ACC112 (cell line): Measurements from ENCODE around the gene SLC22A15.
"Not testable (repeated sequence)": the region's sequence is repeated elsewhere in the genome, so short reads cannot be mapped to it uniquely, and the experiment has no call there.

ENCODE experiments used
- H2AFZ ChIP-seq: fragments of 200-600 bp; sonication (generic); one replicate; pipeline ENCODE4 v1.6.0; 2017; ENCODE audit warnings: antibody characterized with exemption, low read length; ENCODE audit not compliant: unreplicated experiment
- H3K27ac ChIP-seq: fragments of 200-600 bp; sonication (generic); 2 replicates; pipeline ENCODE4 v1.5.1; 2014; ENCODE audit warnings: low read depth, mild to moderate bottlenecking, antibody characterized with exemption, low read length, moderate library complexity
- H3K27me3 ChIP-seq: fragments of 200-600 bp; sonication (generic); 2 replicates; pipeline ENCODE4 v1.6.1; 2014; ENCODE audit warnings: mild to moderate bottlenecking, antibody characterized with exemption, low read length, moderate library complexity, mixed read lengths; ENCODE audit not compliant: insufficient read depth
- H3K36me3 ChIP-seq: fragments of 200-600 bp; sonication (generic); 2 replicates; pipeline ENCODE4 v1.6.1; 2016; ENCODE audit warnings: mild to moderate bottlenecking, antibody characterized with exemption, low read length, moderate library complexity, mixed read lengths; ENCODE audit not compliant: insufficient read depth
- H3K4me1 ChIP-seq: fragments of 200-600 bp; sonication (generic); one replicate; pipeline ENCODE4 v1.6.1; 2016; ENCODE audit warnings: low read length, mixed read lengths; ENCODE audit not compliant: insufficient read depth, unreplicated experiment, control insufficient read depth
- H3K4me3 ChIP-seq: fragments of 200-600 bp; sonication (generic); 2 replicates; pipeline ENCODE4 v1.5.1; 2014; ENCODE audit warnings: mild to moderate bottlenecking, low read depth, low read length
- H3K79me2 ChIP-seq: fragments of 200-600 bp; sonication (generic); one replicate; pipeline ENCODE4 v1.6.0; 2016; ENCODE audit warnings: low read length; ENCODE audit not compliant: control insufficient read depth, unreplicated experiment, insufficient read depth

The SLC22A15 gene

DNA sequence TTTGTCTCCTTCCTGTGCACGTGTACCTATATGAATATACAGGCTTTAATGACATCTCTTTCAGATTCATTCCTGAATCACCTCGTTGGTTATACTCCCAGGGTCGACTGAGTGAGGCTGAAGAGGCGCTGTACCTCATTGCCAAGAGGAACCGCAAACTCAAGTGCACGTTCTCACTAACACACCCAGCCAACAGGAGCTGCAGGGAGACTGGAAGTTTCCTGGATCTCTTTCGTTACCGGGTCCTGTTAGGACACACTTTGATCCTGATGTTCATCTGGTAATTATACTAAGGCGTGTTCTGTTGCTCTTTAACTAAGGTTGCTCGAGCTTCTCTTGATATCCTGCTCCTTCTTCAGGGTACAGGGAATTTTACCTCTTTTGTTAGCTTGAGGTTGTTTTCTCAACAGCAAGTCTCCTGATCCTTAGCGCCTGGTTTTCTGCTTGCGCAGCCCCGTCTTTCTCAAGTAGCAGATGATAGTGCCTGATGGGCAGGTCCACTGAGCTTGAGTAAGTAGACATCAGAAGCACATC lies 55.1 kb downstream of the SLC22A15 start:
- H2AFZ ChIP-seq, result no peak overlapping the region
- no peaks in the 10 kb centered on the region for H3K4me1 ChIP-seq
- H3K36me3 ChIP-seq, result peaks cover 23% of the 10 kb centered on the region
- H3K4me3 ChIP-seq, result no peak overlapping the region
- H3K27ac ChIP-seq, result no peak overlapping the region
- no peaks in the 10 kb centered on the region for H3K27me3 ChIP-seq
- no peaks in the 10 kb centered on the region for H3K79me2 ChIP-seq

- Histone ChIP-seq H3K4me1 (no peaks in the 10 kb centered on the region), H3K27me3 (no peaks in the 10 kb centered on the region), H3K4me3 (no peak overlapping the region), H3K36me3 (peaks cover 25% of the 10 kb centered on the region), H2AFZ (no peak overlapping the region), H3K79me2 (no peaks in the 10 kb centered on the region), H3K27ac (no peak overlapping the region)
These were observed 57.0 kb downstream of the SLC22A15 start for GRCh38 chr1:116033322-116033721.

DNA sequence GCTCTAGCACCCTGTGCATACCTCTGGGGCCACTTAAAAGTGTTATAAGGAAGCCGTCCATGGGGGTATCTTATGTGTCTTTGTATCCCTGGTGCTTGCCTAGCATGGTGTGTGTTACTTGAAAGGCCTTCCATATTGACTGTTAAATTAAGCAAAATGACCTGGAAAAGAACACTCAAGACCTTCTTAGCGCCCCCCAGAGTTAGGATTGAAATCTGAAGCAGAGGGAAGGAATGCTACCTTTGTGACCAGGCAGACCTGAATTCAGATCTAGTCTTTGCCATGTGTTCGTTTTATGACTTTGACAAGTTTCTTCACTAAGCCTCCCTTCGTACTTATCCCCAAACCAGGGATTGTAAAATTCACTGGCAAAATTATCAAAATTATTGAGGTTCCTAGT lies 59.9 kb downstream of the SLC22A15 start:
- Histone ChIP-seq H3K36me3 (peaks cover 36% of the 10 kb centered on the region), H3K79me2 (no peaks in the 10 kb centered on the region), H2AFZ (no peak overlapping the region), H3K27ac (no peak overlapping the region), H3K4me1 (no peaks in the 10 kb centered on the region), H3K4me3 (no peak overlapping the region), H3K27me3 (no peaks in the 10 kb centered on the region)

GRCh38 chr1:116038679-116039078 lies 62.4 kb downstream of the SLC22A15 start:
- no peaks in the 10 kb centered on the region for H3K27me3 ChIP-seq
- H2AFZ ChIP-seq, result no peak overlapping the region
- no peak overlapping the region for H3K4me3 ChIP-seq
- H3K27ac ChIP-seq, result no peak overlapping the region
- H3K4me1 ChIP-seq, result no peaks in the 10 kb centered on the region
- peaks cover 50% of the 10 kb centered on the region for H3K36me3 ChIP-seq
- no peaks in the 10 kb centered on the region for H3K79me2 ChIP-seq

- H3K36me3 ChIP-seq, result peaks cover 23% of the 10 kb centered on the region
- no peaks in the 10 kb centered on the region for H3K27me3 ChIP-seq
- no peak overlapping the region for H3K4me3 ChIP-seq
- no peak overlapping the region for H3K27ac ChIP-seq
- H3K79me2 ChIP-seq, result no peaks in the 10 kb centered on the region
- H2AFZ ChIP-seq, result no peak overlapping the region
- H3K4me1 ChIP-seq, result no peaks in the 10 kb centered on the region
These were observed 67.8 kb downstream of the SLC22A15 start for GRCh38 chr1:116044071-116044470.

- not testable (repeated sequence) for H3K27me3 ChIP-seq, H3K4me1 ChIP-seq, H3K4me3 ChIP-seq, H2AFZ ChIP-seq, H3K79me2 ChIP-seq, H3K36me3 ChIP-seq, H3K27ac ChIP-seq
These were observed 70.6 kb downstream of the SLC22A15 start for GRCh38 chr1:116046933-116047332.

GRCh38 chr1:116051896-116052295 lies 75.6 kb downstream of the SLC22A15 start:
- H3K4me3 ChIP-seq, result not testable (repeated sequence)

GRCh38 chr1:116062201-116062600 lies 85.9 kb downstream of the SLC22A15 start:
- Histone ChIP-seq H3K4me1 (peaks cover 19% of the 10 kb centered on the region), H3K36me3 (peaks cover 17% of the 10 kb centered on the region; the same call in 1 of the 2 replicates), H3K27me3 (no peaks in the 10 kb centered on the region), H2AFZ (no peak overlapping the region), H3K79me2 (no peaks in the 10 kb centered on the region), H3K27ac (no peak overlapping the region), H3K4me3 (no peak overlapping the region)

More at GRCh38 chr1:116051896-116052295, 75.6 kb downstream of the SLC22A15 start:
- H3K79me2 ChIP-seq, H3K36me3 ChIP-seq, H3K4me1 ChIP-seq, H3K27ac ChIP-seq, H3K27me3 ChIP-seq, H2AFZ ChIP-seq: not testable (repeated sequence)

DNA sequence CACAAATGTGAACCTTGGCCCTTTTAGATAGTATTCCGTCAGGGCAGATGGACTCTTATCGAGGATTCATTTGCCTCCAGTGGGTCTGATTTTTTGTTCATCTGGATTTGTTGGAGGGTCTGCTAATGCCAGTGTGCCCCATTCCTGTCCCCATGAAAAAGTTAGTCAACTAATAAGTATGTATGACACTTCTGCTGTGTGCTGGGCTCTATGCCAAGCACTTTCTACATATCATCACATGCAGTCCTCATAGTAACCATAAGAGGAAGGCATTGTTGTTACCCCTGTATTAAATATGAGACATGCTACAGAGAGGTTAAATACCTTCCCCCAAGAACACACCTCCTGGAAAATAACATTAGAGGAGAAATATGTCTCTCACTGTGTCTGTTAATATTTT lies 88.3 kb downstream of the SLC22A15 start:
- no peaks in the 10 kb centered on the region for H3K27me3 ChIP-seq
- H3K27ac ChIP-seq, result peak overlapping the region; percentile 25; the same call in 1 of the 2 replicates
- peaks cover 32% of the 10 kb centered on the region for H3K4me1 ChIP-seq
- no peak overlapping the region for H3K4me3 ChIP-seq
- no peaks in the 10 kb centered on the region for H3K79me2 ChIP-seq
- peaks cover 22% of the 10 kb centered on the region; the same call in 1 of the 2 replicates for H3K36me3 ChIP-seq
- H2AFZ ChIP-seq, result no peak overlapping the region

- peaks cover 32% of the 10 kb centered on the region for H3K4me1 ChIP-seq
- H3K36me3 ChIP-seq, result peaks cover 24% of the 10 kb centered on the region; the same call in 1 of the 2 replicates
- H2AFZ ChIP-seq, result no peak overlapping the region
- H3K4me3 ChIP-seq, result peak overlapping the region; percentile 15; the same call in 1 of the 2 replicates
- H3K27me3 ChIP-seq, result no peaks in the 10 kb centered on the region
- peak overlapping the region; percentile 95 for H3K27ac ChIP-seq
- no peaks in the 10 kb centered on the region for H3K79me2 ChIP-seq
These were observed 90.7 kb downstream of the SLC22A15 start for GRCh38 chr1:116066868-116067565.

DNA sequence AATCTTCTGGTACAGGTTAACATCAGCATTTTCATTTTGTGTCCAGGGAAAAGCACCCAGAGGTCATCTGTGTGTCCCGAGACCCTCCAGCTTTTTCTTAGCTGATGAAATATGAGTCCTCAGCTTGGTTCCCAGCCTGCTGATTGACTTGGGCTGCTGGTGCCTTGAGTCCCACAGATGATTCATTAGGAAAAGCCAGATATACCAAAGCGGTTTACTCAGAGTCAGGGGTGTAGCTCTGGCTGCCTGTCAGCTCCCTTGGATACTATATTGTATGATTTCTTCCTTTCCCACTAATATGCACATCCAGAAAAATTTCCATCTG lies 91.2 kb downstream of the SLC22A15 start:
- Histone ChIP-seq H3K79me2 (no peaks in the 10 kb centered on the region), H3K4me1 (peaks cover 32% of the 10 kb centered on the region), H3K36me3 (peaks cover 23% of the 10 kb centered on the region; the same call in 1 of the 2 replicates), H3K27ac (peak overlapping the region; percentile 95), H3K4me3 (peak overlapping the region; percentile 15; the same call in 1 of the 2 replicates), H2AFZ (no peak overlapping the region), H3K27me3 (no peaks in the 10 kb centered on the region)
